OCI-LY1 (cell line): ENCODE data around the gene ANO4.

Source experiments
- H2AFZ ChIP-seq: fragments of 200-600 bp; sonication (generic), shearing (Covaris generic); 2 replicates; pipeline ENCODE4 v1.6.0; 2014; ENCODE audit warnings: antibody characterized with exemption, mild to moderate bottlenecking, low read length
- H3F3A ChIP-seq: fragments of 200-600 bp; sonication (generic), shearing (Covaris generic); 2 replicates; pipeline ENCODE4 v1.6.0; 2014; ENCODE audit warnings: mild to moderate bottlenecking, antibody characterized with exemption, low read length, moderate library complexity; ENCODE audit not compliant: insufficient read depth
- H3K27ac ChIP-seq: fragments of 200-600 bp; sonication (generic); 2 replicates; pipeline ENCODE4 v1.5.1; 2014; ENCODE audit warnings: low read length, mixed run types, mild to moderate bottlenecking, low read depth; ENCODE audit not compliant: poor library complexity, severe bottlenecking
- H3K27me3 ChIP-seq: fragments of 200-600 bp; sonication (generic); 2 replicates; pipeline ENCODE4 v1.6.0; 2014; ENCODE audit warnings: antibody characterized with exemption, mild to moderate bottlenecking, low read length, moderate library complexity; ENCODE audit not compliant: insufficient read depth
- H3K36me3 ChIP-seq: fragments of 200-600 bp; sonication (generic); 2 replicates; pipeline ENCODE4 v1.6.1; 2014; ENCODE audit warnings: mild to moderate bottlenecking, antibody characterized with exemption, low read length, moderate library complexity, mixed read lengths; ENCODE audit not compliant: insufficient read depth
- H3K4me1 ChIP-seq: fragments of 200-600 bp; sonication (generic); 2 replicates; pipeline ENCODE4 v1.5.1; 2014; ENCODE audit warnings: mild to moderate bottlenecking, low read length, moderate library complexity; ENCODE audit not compliant: insufficient read depth, severe bottlenecking
- H3K4me2 ChIP-seq: fragments of 200-600 bp; sonication (generic), shearing (Covaris generic); 2 replicates; pipeline ENCODE4 v1.6.1; 2014; ENCODE audit warnings: low read length
- H3K4me3 ChIP-seq: fragments of 200-600 bp; sonication (generic); 2 replicates; pipeline ENCODE4 v1.5.1; 2014; ENCODE audit warnings: low read length, low read depth, mild to moderate bottlenecking, mixed read lengths; ENCODE audit not compliant: poor library complexity, severe bottlenecking
- H3K79me2 ChIP-seq: fragments of 200-600 bp; shearing (Covaris generic); 2 replicates; pipeline ENCODE4 v1.6.1; 2016; ENCODE audit warnings: mixed run types, low read length, mixed read lengths; ENCODE audit not compliant: insufficient read depth
- H3K9ac ChIP-seq: fragments of 200-600 bp; sonication (generic), shearing (Covaris generic); 2 replicates; pipeline ENCODE4 v1.6.1; 2014; ENCODE audit warnings: mild to moderate bottlenecking, low read length, mixed read lengths
- H3K9me2 ChIP-seq: fragments of 200-600 bp; sonication (generic), shearing (Covaris generic); 2 replicates; pipeline ENCODE4 v1.6.1; 2014; ENCODE audit warnings: low read depth, mild to moderate bottlenecking, low read length, mixed read lengths
- H3K9me3 ChIP-seq: fragments of 200-600 bp; shearing (Covaris generic); 2 replicates; pipeline ENCODE4 v1.6.1; 2014; ENCODE audit warnings: low read length, mixed read lengths
- H4K20me1 ChIP-seq: fragments of 200-600 bp; sonication (generic), shearing (Covaris generic); 2 replicates; pipeline ENCODE4 v1.6.0; 2016; ENCODE audit warnings: mild to moderate bottlenecking, low read length; ENCODE audit not compliant: insufficient read depth
- CTCF ChIP-seq: fragments of 200-600 bp; sonication (generic), shearing (Covaris generic); IDR thresholded peaks from 2 replicates; pipeline ENCODE4 v1.5.1; 2017; ENCODE audit warnings: mild to moderate bottlenecking, antibody characterized with exemption, low read length, moderate library complexity, mixed read lengths
- EZH2 ChIP-seq: fragments of 200-600 bp; sonication (generic), shearing (Covaris generic); IDR thresholded peaks from 2 replicates; pipeline ENCODE4 v1.8.0; 2017; ENCODE audit warnings: borderline replicate concordance, mixed run types, mild to moderate bottlenecking, antibody characterized with exemption, low read length, moderate library complexity, mixed read lengths

The ANO4 gene

GRCh38 chr12:100980856-100981255 is 186.3 kb downstream of the ANO4 start:
- no peaks in the 10 kb centered on the region for H3F3A ChIP-seq
- H3K4me1 ChIP-seq: no peaks in the 10 kb centered on the region
- no peaks in the 10 kb centered on the region for H3K9me3 ChIP-seq
- H3K4me3 ChIP-seq: no peak overlapping the region
- no peak overlapping the region for H3K9ac ChIP-seq
- no peaks in the 10 kb centered on the region for H3K79me2 ChIP-seq
- H3K36me3 ChIP-seq: no peaks in the 10 kb centered on the region
- no peak overlapping the region for H2AFZ ChIP-seq
- H4K20me1 ChIP-seq: no peaks in the 10 kb centered on the region
- H3K27ac ChIP-seq: no peak overlapping the region
- H3K4me2 ChIP-seq: no peak overlapping the region
- no peaks in the 10 kb centered on the region for H3K9me2 ChIP-seq
- no peak for TF ChIP-seq CTCF
- TF ChIP-seq EZH2: no peak
- no peaks in the 10 kb centered on the region for H3K27me3 ChIP-seq

- no peak overlapping the region for H3K9ac ChIP-seq
- TF ChIP-seq EZH2 (no peak), CTCF (no peak)
- H3F3A ChIP-seq: no peaks in the 10 kb centered on the region
- H3K4me1 ChIP-seq: no peaks in the 10 kb centered on the region
- H3K9me2 ChIP-seq: no peaks in the 10 kb centered on the region
- no peak overlapping the region for H3K4me2 ChIP-seq
- H3K9me3 ChIP-seq: no peaks in the 10 kb centered on the region
- no peaks in the 10 kb centered on the region for H3K27me3 ChIP-seq
- no peak overlapping the region for H3K27ac ChIP-seq
- H3K4me3 ChIP-seq: no peak overlapping the region
- H3K36me3 ChIP-seq: no peaks in the 10 kb centered on the region
- no peak overlapping the region for H2AFZ ChIP-seq
- H4K20me1 ChIP-seq: no peaks in the 10 kb centered on the region
- H3K79me2 ChIP-seq: no peaks in the 10 kb centered on the region
Measured at GRCh38 chr12:100982511-100983183, 188.1 kb downstream of the ANO4 start.

GRCh38 chr12:100984796-100985195 is 190.2 kb downstream of the ANO4 start:
- Histone ChIP-seq H3K4me1 (peaks cover 7% of the 10 kb centered on the region), H3K9me3 (no peaks in the 10 kb centered on the region), H3F3A (no peaks in the 10 kb centered on the region), H3K79me2 (no peaks in the 10 kb centered on the region), H3K4me3 (no peak overlapping the region), H2AFZ (no peak overlapping the region), H3K36me3 (no peaks in the 10 kb centered on the region), H4K20me1 (no peaks in the 10 kb centered on the region), H3K27ac (no peak overlapping the region), H3K27me3 (no peaks in the 10 kb centered on the region), H3K4me2 (no peak overlapping the region), H3K9ac (no peak overlapping the region), H3K9me2 (no peaks in the 10 kb centered on the region)
- TF ChIP-seq EZH2 (no peak), CTCF (no peak)
